Activated CD4-positive, alpha-beta T cell treated with anti-CD3 and anti-CD28 coated beads for 48 hours (primary cell): ENCODE results near the gene FOXP2.

Source experiments
- DNase-seq: peaks from one replicate; pipeline ENCODE4 v3.0.0-alpha.2; 2020

FOXP2 gene

GRCh38 chr7:114659409-114660125 is 245.0 kb downstream of the FOXP2 start:
- no peak for DNase-seq

- DNase-seq: no peak
These were observed 245.5 kb downstream of the FOXP2 start for GRCh38 chr7:114660126-114660486.

GRCh38 chr7:114660753-114661152 is 246.1 kb downstream of the FOXP2 start:
- DNase-seq: no peak

GRCh38 chr7:114662002-114662677 is 247.5 kb downstream of the FOXP2 start:
- no peak for DNase-seq

- DNase-seq: no peak
These were observed 248.9 kb downstream of the FOXP2 start for GRCh38 chr7:114663502-114663901.

DNA sequence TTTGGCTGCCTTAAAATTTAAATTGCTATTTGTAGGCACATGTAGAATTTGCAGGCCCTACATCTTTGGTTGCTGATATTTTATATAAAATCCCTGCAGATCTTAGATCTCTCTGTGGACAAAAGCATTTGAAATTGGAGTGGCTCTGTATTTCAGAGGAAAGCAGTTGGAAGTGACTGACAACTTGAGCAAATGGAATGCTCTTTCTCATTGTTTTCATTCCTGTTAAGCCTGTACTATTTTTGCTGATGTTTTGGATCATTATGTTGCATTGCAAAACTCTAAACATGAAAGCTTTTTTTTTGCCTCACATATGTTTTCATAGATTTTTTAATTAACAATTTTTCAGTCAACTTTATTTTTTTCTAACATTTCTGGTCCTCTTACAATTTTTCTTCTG is 256.1 kb downstream of the FOXP2 start:
- DNase-seq: no peak

DNA sequence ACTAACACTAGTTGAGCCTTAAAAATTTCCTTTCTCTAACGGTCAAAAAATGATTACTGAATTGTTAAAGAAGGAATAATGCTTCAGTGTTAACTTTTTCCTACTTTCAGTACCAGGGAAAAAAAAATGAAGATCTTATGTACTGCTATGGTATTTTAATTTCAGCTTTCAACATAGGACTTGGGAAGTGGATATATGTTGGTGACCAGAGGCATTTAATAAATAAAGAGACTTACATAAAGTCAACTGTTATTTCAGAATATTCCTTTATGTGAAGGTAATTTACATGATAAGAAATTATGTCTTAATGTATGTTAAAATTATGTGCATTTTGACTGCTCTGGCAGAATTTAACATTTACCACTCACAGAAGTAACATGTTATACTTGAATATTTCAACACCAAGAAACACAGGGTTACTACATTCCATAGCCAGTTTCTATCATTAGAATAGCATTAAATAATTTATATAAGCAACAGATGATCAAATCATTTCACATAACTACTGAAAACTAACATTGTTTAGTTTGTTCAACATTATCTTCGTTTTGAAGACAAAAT is 257.0 kb downstream of the FOXP2 start:
- DNase-seq: no peak

GRCh38 chr7:114678116-114678515 is 263.5 kb downstream of the FOXP2 start:
- no peak for DNase-seq

GRCh38 chr7:114687238-114687637 is 272.6 kb downstream of the FOXP2 start:
- no peak for DNase-seq

GRCh38 chr7:114688443-114689055 is 273.9 kb downstream of the FOXP2 start:
- DNase-seq: no peak

DNA sequence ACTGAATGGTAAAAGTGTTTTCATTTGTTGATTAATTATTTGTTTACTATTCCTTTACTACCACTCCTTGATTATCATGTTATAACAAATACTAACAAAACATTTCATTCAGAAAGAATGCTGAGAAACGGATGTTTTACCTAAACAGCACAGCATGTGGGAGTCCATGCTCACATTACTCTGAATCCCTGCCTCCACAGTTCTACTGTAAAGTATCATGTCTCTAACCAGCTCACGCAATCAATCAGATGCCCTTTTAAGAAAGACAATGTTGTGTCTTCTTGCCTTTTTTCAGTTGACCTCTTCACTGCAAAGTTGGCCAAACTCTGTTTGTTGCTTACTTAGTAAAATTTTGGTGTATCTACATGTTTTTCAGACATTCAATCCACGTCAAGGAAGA is 274.8 kb downstream of the FOXP2 start:
- DNase-seq: no peak

GRCh38 chr7:114691605-114692004 is 277.0 kb downstream of the FOXP2 start:
- DNase-seq: no peak

- DNase-seq: no peak
These were observed 280.6 kb downstream of the FOXP2 start for GRCh38 chr7:114695182-114695581.

DNA sequence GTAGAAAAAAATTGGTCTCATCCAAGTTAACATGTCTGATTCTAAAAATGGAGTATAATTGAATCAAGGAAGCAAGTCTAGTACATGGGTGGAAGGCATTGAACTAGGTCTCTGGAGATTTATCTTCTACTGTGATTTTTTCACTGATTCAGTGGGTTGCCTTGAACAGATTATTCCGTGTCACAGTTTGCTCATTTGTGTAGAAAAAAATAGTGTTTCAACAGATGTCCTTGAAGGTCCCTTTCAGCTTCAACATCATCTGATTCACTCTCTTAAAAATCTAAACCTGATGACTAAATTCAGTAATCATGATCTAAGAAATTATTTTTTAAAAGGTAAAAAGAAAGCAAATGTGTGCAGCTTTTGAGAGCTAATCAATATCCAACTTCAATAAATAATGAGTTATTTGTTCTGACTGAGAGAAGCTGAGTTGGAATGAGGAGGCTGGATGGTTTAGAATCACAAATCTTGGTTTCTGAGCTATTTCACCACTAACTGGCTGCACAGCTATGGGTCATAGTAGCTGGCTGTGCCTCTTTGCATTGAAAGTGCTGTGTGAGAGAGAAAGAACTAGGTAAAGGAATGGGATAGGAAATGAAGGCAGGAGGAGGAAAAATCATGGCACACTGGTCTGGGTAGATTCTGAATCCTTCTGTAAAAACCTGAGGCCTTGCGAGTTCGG is 285.8 kb downstream of the FOXP2 start:
- DNase-seq: no peak

DNA sequence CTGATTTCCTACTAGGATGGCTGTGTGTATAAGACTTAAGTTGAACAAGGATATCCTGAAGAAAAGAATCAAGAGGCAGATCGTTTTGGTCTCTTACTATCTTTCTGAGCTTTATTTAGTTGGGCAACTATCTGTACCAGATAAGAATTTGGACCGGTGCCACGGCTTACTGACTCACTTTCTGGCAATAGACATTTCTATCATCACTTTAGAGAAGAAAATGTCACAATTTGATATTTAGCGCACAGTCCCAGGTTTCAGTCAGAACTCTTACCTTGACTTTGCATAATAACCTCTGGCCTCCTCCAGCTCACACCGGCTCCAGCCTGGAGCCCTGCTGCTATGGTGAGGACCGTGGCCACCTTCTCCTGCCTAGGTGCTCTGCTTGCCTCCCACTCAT is 289.1 kb downstream of the FOXP2 start:
- peak; percentile 16 for DNase-seq

- DNase-seq: no peak
These were observed 294.0 kb downstream of the FOXP2 start for GRCh38 chr7:114708646-114709045.

- no peak for DNase-seq
These were observed 295.9 kb downstream of the FOXP2 start for GRCh38 chr7:114710499-114710898.

DNA sequence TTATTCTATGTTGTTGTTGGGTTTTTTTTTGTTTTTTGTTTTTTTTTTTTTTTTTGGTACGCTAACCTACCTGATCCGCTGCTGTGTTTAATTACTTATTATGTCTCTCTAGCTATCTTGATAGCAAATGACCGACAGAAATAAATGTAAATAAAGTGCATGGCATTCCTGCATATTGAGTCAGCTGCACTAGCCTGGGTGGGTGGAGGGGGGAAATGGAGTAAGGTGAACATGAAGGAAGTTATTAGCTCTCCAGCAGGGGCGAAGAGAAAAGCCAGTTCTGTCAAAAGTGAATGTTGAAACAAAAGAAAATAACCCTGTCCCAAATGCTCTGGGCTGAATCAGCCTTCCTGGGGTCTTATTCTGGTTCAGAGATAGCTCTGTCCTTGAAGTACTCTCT is 296.6 kb downstream of the FOXP2 start:
- no peak for DNase-seq

DNA sequence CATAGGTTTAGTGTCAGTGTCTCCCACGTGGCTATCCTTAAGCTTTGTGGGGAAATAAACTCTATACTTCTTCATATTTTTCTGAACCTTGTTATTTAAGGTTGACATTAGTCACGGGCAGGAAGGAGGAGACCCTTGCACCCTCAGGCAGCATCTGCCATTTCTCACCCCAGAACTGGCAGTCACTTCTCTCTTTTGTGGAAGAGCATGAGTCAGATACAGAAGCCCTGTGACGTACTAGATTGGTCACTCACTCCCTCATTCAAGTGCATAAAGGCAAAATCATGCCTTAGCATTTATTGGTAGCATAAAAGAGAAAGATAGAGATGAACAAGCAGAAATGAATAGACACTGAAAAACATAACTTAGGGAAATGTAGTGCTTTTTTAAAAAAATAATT is 301.3 kb downstream of the FOXP2 start:
- DNase-seq: peak; percentile 4

GRCh38 chr7:114718861-114719260 is 304.2 kb downstream of the FOXP2 start:
- peak; percentile 6 for DNase-seq

DNA sequence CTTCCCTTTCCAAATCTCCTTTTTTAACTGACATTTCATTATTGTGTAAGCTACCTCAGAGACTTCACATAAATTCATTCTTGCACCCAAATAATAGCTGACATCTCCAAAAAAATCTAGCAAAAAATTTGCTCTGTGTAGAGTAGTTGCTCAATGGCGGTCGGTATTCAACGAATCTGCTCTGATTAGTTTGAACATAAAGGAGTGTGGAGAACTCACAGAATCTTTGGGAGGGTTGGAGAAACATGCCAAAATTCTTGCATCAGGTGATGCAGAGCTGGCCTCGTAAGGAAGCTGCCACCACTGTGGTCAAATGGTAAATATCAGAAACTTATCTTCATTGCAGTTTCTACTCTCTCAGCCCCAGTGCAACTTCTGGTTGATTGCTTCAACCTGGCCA is 306.1 kb downstream of the FOXP2 start:
- no peak for DNase-seq

DNA sequence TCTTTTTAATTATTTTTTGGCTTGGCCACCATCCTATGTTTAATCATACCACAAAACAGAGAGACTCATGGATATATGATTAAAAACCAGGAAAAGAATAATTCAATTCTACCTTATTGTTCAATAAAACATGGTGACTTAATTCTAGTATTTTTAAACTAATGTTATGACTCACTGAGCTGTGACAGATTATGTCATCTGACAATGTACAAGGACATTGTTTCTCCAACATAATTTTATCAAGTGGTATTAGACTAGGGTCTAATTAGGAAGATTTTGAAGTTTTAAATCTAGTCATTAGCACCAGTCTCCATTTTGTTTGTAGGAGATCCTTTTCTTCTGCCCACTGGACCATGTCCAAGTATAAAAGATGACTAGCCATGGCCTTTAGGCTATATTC is 307.9 kb downstream of the FOXP2 start:
- DNase-seq: no peak

DNA sequence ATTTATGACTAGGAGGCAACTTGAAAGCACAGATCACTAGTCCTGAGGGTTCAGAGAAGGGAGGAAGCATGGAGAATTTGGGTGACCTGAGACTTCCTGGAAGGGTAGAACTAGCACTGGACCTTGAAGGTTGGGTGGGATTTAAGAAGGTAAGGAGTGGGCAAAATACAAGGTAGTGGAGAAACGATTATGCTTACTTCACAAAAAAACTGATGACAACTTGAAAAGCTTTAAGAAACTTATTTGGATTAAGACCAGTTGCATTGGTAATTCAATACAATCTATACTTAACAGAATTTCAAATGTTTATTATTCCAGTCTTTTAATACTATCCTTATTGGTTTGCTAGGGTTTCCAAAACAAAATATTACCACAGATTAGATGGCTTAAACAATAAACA is 308.7 kb downstream of the FOXP2 start:
- no peak for DNase-seq

- no peak for DNase-seq
These were observed 325.5 kb downstream of the FOXP2 start for GRCh38 chr7:114740095-114740494.
